Measurements from ENCODE around the gene CPT1B.
"Not testable (repeated sequence)": the region's sequence is repeated elsewhere in the genome, so short reads cannot be mapped to it uniquely, and the experiment has no call there.

DNA sequence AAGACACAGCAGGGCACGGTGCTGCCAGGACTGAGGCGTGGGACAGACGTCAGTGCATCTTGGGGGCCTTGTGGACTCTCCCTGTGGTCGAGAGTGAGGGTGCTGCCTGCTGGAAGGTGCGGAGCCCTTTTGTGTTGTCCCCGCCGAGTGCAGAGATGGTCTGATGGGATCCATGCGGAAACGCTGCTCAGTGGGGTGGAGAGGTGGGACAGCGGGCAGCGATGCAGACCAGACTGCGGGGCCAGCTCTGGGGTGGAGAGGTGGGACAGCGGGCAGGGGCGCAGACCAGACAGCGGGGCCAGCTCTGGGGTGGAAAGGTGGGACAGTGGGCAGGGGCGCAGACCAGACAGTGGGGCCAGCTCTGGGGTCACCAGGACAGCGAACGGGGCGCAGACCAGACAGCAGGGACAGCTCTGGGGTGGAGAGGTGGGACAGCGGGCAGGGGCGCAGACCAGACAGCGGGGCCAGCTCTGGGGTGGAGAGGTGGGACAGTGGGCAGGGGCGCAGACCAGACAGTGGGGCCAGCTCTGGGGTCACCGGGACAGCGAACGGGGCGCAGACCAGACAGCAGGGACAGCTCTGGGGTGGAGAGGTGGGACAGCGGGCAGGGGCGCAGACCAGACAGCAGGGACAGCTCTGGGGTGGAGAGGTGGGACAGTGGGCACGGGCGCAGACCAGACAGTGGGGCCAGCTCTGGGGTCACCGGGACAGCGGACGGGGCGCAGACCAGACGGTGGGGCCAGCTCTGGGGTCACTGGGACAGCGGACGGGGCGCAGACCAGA is 30.0 kb upstream of the CPT1B start:
- TF ChIP-seq NR2C1 (IDR thresholded peaks at IDR 0.05); POLR2A (IDR thresholded peaks at IDR 0.05; ENCODE audit: low read depth, low read length); CBX3 (IDR thresholded peaks at IDR 0.05; ENCODE audit: borderline replicate concordance, low read depth): not testable (repeated sequence)
- TF ChIP-seq, protein P1, sequence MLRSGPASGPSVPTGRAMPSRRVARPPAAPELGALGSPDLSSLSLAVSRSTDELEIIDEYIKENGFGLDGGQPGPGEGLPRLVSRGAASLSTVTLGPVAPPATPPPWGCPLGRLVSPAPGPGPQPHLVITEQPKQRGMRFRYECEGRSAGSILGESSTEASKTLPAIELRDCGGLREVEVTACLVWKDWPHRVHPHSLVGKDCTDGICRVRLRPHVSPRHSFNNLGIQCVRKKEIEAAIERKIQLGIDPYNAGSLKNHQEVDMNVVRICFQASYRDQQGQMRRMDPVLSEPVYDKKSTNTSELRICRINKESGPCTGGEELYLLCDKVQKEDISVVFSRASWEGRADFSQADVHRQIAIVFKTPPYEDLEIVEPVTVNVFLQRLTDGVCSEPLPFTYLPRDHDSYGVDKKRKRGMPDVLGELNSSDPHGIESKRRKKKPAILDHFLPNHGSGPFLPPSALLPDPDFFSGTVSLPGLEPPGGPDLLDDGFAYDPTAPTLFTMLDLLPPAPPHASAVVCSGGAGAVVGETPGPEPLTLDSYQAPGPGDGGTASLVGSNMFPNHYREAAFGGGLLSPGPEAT (IDR thresholded peaks at IDR 0.05; ENCODE audit: low read depth), result not testable (repeated sequence)
